DMS153 treated with DMSO at 0.1 percent for 48 hours (cell line): Measurements from ENCODE around the gene C8G.

Experiments
- DNase-seq: peaks from one replicate; lab custom pipeline; 2025; ENCODE audit not compliant: unreplicated experiment; lab: John Stamatoyannopoulos, UW

Gene C8G

DNA sequence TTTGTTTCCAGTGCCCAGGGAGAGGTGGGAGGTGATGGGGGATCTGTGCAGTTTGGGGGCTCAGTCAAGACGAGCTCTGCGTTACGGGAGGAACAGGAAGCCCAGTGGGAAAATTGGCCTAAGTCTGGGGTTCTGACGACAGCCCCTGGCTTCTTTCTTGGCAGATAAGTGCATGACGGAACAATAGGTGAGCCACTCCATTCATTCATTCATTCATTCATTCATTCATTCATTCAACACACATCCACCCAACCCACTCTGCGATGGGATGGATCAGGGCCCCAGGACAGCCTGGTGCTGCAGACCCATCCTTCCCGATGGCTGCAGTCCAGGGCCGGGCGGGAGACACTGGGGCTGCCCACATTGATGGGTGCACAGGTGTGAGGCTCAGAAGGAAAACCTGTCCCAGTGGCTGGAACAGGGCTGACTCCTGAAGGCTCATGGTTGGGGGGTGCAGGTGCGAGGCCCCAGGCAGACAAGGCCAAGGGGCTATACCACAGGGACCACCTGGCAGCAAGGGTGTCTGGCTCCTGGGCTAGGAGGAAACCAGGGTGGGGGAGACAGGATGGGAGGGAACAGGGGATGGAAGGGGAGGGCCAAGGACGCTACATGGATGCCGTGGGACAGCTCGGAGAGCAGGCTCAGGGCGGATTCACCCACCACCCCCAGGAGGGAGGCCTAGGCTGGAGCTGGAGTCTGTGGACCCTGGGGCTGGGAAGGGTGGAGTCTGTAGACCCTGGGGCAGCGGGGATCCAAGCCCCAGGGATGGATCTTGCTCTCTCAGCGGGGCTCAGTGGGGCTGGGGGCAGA is 35.8 kb downstream of the C8G start:
- no peak for DNase-seq

- DNase-seq: no peak
Measured at GRCh38 chr9:136981588-136982231, 36.7 kb downstream of the C8G start.

- DNase-seq: no peak
Measured at GRCh38 chr9:136982232-136983051, 37.4 kb downstream of the C8G start, which contains the start of gene LCNL1. TSS of gene LCNL1 (plus strand) at chr9:136982993. CDS start at chr9:136983587, 594 bp downstream.

- no peak for DNase-seq
Measured at GRCh38 chr9:136983167-136983566, 38.1 kb downstream of the C8G start.

DNA sequence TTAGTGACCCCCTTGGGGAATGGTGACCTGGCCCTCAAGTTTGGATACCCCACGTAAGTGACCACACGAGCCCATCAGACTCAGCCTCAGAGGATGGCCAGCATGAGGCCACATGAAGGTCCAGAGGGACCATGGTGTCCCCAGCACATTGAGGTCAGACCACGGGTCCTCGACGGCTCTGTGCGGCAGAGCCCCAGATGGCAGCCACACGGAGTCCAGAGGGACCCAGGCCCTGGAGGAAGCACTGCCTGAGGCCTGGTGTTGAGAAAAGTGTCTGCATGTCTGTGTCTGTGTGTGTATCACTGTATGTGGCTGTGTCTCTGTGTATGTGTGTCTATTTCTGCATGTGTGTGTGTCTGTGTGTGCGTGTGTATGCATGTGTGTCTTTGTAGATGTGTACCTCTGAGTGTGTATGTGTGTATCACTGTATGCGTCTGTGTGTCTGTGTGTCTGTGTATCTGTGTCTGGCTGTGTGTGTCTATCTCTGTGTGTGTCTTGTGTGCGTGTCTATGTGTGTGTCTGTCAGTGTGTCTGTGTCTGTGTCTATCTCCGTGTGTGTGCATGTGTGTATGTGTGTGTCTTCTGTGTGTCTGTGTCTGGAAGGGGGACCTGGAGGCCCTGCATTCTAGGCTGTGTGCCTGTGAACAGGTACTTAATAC is 38.7 kb downstream of the C8G start:
- no peak for DNase-seq

GRCh38 chr9:136984464-136985026 is 39.5 kb downstream of the C8G start:
- no peak for DNase-seq

DNA sequence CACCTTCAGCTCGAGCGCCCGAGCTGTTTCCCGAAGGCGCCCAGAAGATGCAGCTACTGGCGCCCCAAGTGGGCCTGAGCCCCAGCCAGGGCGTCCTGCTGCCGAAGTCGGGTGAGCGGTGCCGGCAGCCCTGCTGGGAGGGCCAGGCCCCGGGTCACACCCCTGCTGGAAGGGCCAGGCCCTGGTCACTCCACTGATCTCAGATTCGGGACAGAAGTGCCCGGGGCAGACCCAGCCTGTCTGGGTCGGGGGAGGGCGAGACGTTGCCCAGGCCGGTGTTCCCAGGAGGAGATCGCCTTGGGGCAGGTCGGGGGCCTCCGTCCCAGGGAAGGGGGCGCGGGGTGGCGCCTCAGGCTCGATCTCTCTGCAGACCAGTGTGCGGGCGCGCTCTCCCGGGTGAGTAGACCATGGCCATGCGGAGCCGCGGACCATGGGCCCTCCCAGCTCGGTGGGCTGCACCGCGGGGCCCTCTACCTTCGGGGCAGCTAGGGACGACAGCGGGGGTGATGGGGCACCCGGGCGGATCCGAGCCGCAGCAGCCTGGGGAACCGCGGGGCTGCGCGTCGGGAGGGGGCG is 40.1 kb downstream of the C8G start:
- DNase-seq: no peak

- DNase-seq: no peak
Measured at GRCh38 chr9:136985853-136986252, 40.8 kb downstream of the C8G start.

GRCh38 chr9:136988872-136989271 is 43.8 kb downstream of the C8G start:
- DNase-seq: no peak

DNA sequence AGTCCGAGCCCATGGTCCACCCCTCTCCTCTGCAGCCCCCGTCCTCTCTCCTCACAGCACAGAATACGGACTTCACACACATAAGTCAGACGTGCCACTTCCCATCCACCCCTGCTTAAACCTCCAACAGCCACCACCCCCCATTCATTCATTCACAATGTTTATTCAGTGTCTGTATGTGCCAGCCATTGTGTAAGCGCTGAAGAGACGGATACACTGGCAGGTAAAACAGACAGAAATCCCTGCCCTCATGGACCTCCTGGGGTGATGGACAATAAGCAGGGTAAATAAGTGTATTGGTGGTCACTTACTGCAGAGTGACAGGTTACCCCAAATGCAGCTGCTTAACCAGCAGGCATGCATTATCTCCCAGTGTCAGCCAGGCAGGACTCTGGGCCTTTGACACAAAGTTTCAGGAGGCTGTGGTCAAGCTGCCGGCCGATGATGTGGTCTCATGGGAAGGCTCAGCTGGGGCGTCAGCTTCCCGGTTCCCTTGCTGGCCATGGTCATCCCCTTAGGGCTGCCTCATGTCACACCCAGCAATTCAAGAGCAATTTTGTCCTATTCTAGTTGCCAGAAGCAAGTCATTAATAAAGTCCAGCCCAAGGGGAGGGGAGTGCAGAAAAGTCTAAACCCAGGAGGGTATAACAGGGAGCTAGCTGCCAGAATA is 45.3 kb downstream of the C8G start:
- DNase-seq: peak; percentile 56

GRCh38 chr9:136991993-136992818 is 47.2 kb downstream of the C8G start, which contains the start of gene PAXX:
TSS of gene PAXX (plus strand) at chr9:136992422. CDS start at chr9:136992444, 22 bp downstream.
- DNase-seq: peak; percentile 78

GRCh38 chr9:136992819-136993369 is 47.9 kb downstream of the C8G start:
- no peak for DNase-seq

GRCh38 chr9:136994180-136994887 is 49.3 kb downstream of the C8G start:
- no peak for DNase-seq

DNA sequence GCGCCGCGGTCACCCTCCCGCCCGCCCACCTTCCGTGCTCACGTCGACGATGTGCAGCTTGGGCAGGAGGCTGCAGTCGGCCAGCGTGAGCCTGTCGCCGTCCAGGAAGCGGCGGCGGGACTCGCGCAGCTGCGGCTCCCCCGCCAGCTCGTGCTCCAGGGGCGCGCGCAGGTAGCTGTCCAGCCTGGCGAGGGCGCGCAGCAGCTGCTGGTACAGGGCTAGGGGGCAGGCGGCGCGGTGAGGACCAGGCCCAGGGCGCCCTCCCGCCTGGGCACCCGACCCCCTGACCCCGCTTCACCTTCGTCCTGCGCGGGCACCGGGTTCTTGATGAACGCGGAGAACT is 49.8 kb downstream of the C8G start:
- DNase-seq: no peak

- DNase-seq: no peak
Measured at GRCh38 chr9:136995362-136995761, 50.3 kb downstream of the C8G start.

- no peak for DNase-seq
Measured at GRCh38 chr9:136995772-136996311, 50.8 kb downstream of the C8G start.
